ENCODE measurements around the gene MMP8.

MMP8 gene
- 0 reads per million in 3 donors for total RNA-seq

DNA sequence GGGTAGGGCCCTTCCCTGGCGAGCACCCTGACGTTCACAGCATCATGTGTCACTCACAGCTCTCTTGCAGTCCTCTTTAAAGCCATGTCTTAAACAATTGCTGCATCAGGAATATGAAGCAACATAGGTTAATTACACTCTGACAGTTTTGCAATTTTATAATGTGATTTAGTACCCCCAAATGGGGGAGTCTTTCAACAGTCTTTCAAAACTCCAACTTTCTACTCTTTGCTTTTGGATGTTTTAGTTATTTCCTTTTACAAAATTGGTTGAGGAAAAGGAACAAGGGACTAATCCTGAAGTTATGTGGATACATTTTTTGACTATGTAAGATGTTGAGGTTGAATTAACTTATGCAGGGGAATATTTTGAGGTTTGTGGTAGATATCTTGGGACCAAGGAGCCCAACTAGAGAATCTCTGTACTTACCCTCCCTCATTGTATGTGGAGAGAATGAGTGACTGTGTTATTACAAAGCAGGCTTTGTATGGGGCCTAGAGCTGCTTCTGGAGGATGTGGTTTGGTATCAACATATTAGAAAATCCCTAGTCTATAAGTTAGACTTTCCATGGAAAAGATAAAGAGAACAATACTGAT is at the start of gene MMP8:
MMP8 (minus strand) TSS at position 51 of the 597 bp plus-strand sequence. CDS start 99 bp downstream, outside the sequence.
- no peaks in the 10 kb centered on the region for H3K4me1 ChIP-seq (ENCODE audit: control insufficient read depth, insufficient read depth, low read length, poor library complexity, severe bottlenecking)
- no peaks in the 10 kb centered on the region for H3K36me3 ChIP-seq (ENCODE audit: control insufficient read depth, insufficient read depth, low read length)
- H3K27ac ChIP-seq (ENCODE audit: insufficient read depth, low read length, poor library complexity, severe bottlenecking): no peak within 1 kb of the TSS
- H3K9me3 ChIP-seq (ENCODE audit: control insufficient read depth, low read length): no peaks in the 10 kb centered on the region
- H3K27me3 ChIP-seq (replicated peaks; ENCODE audit: control insufficient read depth, insufficient read depth, low read length, poor library complexity, severe bottlenecking): no peaks in the 10 kb centered on the region
- no peak within 1 kb of the TSS for H3K4me3 ChIP-seq (ENCODE audit: insufficient read depth, low read depth, low read length, poor library complexity, severe bottlenecking)
- DNase-seq: no peak

GRCh38 chr11:102773386-102773785 is 48.6 kb upstream of the MMP8 start:
- no peaks in the 10 kb centered on the region for H3K27me3 ChIP-seq (replicated peaks; ENCODE audit: control insufficient read depth, insufficient read depth, low read length, poor library complexity, severe bottlenecking)
- no peak overlapping the region for H3K27ac ChIP-seq (ENCODE audit: insufficient read depth, low read length, poor library complexity, severe bottlenecking)
- no peak for DNase-seq
- H3K9me3 ChIP-seq (ENCODE audit: control insufficient read depth, low read length): no peaks in the 10 kb centered on the region
- no peaks in the 10 kb centered on the region for H3K4me1 ChIP-seq (ENCODE audit: control insufficient read depth, insufficient read depth, low read length, poor library complexity, severe bottlenecking)
- H3K36me3 ChIP-seq (ENCODE audit: control insufficient read depth, insufficient read depth, low read length): no peaks in the 10 kb centered on the region
- no peak overlapping the region for H3K4me3 ChIP-seq (ENCODE audit: insufficient read depth, low read depth, low read length, poor library complexity, severe bottlenecking)

- Histone ChIP-seq H3K27me3 (replicated peaks; ENCODE audit: control insufficient read depth, insufficient read depth, low read length, poor library complexity, severe bottlenecking) (no peaks in the 10 kb centered on the region), H3K9me3 (ENCODE audit: control insufficient read depth, low read length) (no peaks in the 10 kb centered on the region), H3K27ac (ENCODE audit: insufficient read depth, low read length, poor library complexity, severe bottlenecking) (no peak overlapping the region), H3K4me1 (ENCODE audit: control insufficient read depth, insufficient read depth, low read length, poor library complexity, severe bottlenecking) (no peaks in the 10 kb centered on the region), H3K4me3 (ENCODE audit: insufficient read depth, low read depth, low read length, poor library complexity, severe bottlenecking) (no peak overlapping the region), H3K36me3 (ENCODE audit: control insufficient read depth, insufficient read depth, low read length) (no peaks in the 10 kb centered on the region)
- no peak for DNase-seq
Observed at GRCh38 chr11:102771351-102771750, 46.6 kb upstream of the MMP8 start.

- no peak for DNase-seq
- H3K27me3 ChIP-seq (replicated peaks; ENCODE audit: control insufficient read depth, insufficient read depth, low read length, poor library complexity, severe bottlenecking): no peaks in the 10 kb centered on the region
Observed at GRCh38 chr11:102770191-102770590, 45.4 kb upstream of the MMP8 start.

GRCh38 chr11:102767800-102768199 is 43.0 kb upstream of the MMP8 start:
- Histone ChIP-seq H3K36me3 (ENCODE audit: control insufficient read depth, insufficient read depth, low read length) (no peaks in the 10 kb centered on the region), H3K27ac (ENCODE audit: insufficient read depth, low read length, poor library complexity, severe bottlenecking) (no peak overlapping the region), H3K9me3 (ENCODE audit: control insufficient read depth, low read length) (no peaks in the 10 kb centered on the region), H3K27me3 (replicated peaks; ENCODE audit: control insufficient read depth, insufficient read depth, low read length, poor library complexity, severe bottlenecking) (no peaks in the 10 kb centered on the region), H3K4me1 (ENCODE audit: control insufficient read depth, insufficient read depth, low read length, poor library complexity, severe bottlenecking) (no peaks in the 10 kb centered on the region), H3K4me3 (ENCODE audit: insufficient read depth, low read depth, low read length, poor library complexity, severe bottlenecking) (no peak overlapping the region)
- DNase-seq: no peak

More at GRCh38 chr11:102770191-102770590, 45.4 kb upstream of the MMP8 start:
- Histone ChIP-seq H3K9me3 (ENCODE audit: control insufficient read depth, low read length) (no peaks in the 10 kb centered on the region), H3K4me1 (ENCODE audit: control insufficient read depth, insufficient read depth, low read length, poor library complexity, severe bottlenecking) (no peaks in the 10 kb centered on the region), H3K36me3 (ENCODE audit: control insufficient read depth, insufficient read depth, low read length) (no peaks in the 10 kb centered on the region), H3K4me3 (ENCODE audit: insufficient read depth, low read depth, low read length, poor library complexity, severe bottlenecking) (no peak overlapping the region), H3K27ac (ENCODE audit: insufficient read depth, low read length, poor library complexity, severe bottlenecking) (no peak overlapping the region)

GRCh38 chr11:102763440-102763839 is 38.7 kb upstream of the MMP8 start:
- no peaks in the 10 kb centered on the region for H3K27me3 ChIP-seq (replicated peaks; ENCODE audit: control insufficient read depth, insufficient read depth, low read length, poor library complexity, severe bottlenecking)
- H3K27ac ChIP-seq (ENCODE audit: insufficient read depth, low read length, poor library complexity, severe bottlenecking): no peak overlapping the region
- H3K9me3 ChIP-seq (ENCODE audit: control insufficient read depth, low read length): no peaks in the 10 kb centered on the region
- DNase-seq: no peak
- no peak overlapping the region for H3K4me3 ChIP-seq (ENCODE audit: insufficient read depth, low read depth, low read length, poor library complexity, severe bottlenecking)
- no peaks in the 10 kb centered on the region for H3K36me3 ChIP-seq (ENCODE audit: control insufficient read depth, insufficient read depth, low read length)
- H3K4me1 ChIP-seq (ENCODE audit: control insufficient read depth, insufficient read depth, low read length, poor library complexity, severe bottlenecking): no peaks in the 10 kb centered on the region

DNA sequence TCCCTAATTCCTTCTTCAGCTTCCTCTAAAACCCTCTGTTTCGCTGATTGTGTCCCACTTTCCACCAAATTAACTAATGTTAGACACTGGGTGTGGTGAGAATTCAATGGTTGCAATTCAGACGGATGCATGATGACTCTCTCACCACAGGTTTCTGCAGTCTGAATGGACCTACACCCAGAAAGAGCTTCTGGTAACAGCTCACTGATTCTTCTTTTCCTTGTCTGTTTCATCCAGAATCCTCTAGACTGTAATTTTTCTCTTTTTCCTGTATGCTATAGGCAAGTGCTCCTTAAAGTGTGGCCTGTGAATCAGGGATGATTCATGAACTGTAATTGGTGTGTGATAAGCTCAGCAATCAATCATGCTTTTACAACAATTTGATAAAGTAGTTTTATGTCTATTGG is 37.6 kb upstream of the MMP8 start:
- H3K36me3 ChIP-seq (ENCODE audit: control insufficient read depth, insufficient read depth, low read length): no peaks in the 10 kb centered on the region
- peaks cover 2% of the 10 kb centered on the region for H3K27me3 ChIP-seq (replicated peaks; ENCODE audit: control insufficient read depth, insufficient read depth, low read length, poor library complexity, severe bottlenecking)
- DNase-seq: no peak
- no peak overlapping the region for H3K4me3 ChIP-seq (ENCODE audit: insufficient read depth, low read depth, low read length, poor library complexity, severe bottlenecking)
- no peaks in the 10 kb centered on the region for H3K4me1 ChIP-seq (ENCODE audit: control insufficient read depth, insufficient read depth, low read length, poor library complexity, severe bottlenecking)
- H3K9me3 ChIP-seq (ENCODE audit: control insufficient read depth, low read length): no peaks in the 10 kb centered on the region
- H3K27ac ChIP-seq (ENCODE audit: insufficient read depth, low read length, poor library complexity, severe bottlenecking): no peak overlapping the region

DNA sequence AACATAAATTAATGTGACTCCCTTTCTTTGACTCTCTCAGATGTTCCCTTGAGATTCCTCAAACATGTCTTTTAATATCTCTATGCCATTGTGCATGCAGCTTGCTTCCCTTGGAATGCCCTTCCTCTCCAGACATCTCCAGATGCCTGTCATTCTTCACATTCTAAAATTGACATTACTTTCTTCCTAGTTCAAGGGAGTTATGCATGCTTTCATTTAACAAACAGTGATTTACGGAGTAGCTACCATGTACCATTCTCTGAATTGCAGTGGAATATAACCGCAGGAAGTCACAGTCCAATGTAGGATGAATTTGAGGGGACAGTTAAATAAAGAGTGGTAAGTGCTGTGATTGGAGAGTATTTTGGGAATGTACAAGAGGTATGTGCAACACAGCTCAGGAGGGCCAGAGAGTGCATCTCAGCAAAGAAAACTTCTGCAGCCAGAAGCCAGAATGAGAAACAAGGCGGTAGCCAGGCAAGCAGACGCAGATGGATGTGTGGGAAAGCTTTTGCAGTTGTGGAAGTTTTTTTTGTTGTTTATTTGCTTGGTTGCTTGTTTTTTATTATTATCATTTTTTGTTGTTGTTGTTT is 37.0 kb upstream of the MMP8 start:
- H3K27me3 ChIP-seq (replicated peaks; ENCODE audit: control insufficient read depth, insufficient read depth, low read length, poor library complexity, severe bottlenecking): peaks cover 2% of the 10 kb centered on the region
- no peaks in the 10 kb centered on the region for H3K4me1 ChIP-seq (ENCODE audit: control insufficient read depth, insufficient read depth, low read length, poor library complexity, severe bottlenecking)
- no peak overlapping the region for H3K4me3 ChIP-seq (ENCODE audit: insufficient read depth, low read depth, low read length, poor library complexity, severe bottlenecking)
- H3K36me3 ChIP-seq (ENCODE audit: control insufficient read depth, insufficient read depth, low read length): no peaks in the 10 kb centered on the region
- no peaks in the 10 kb centered on the region for H3K9me3 ChIP-seq (ENCODE audit: control insufficient read depth, low read length)
- no peak for DNase-seq
- no peak overlapping the region for H3K27ac ChIP-seq (ENCODE audit: insufficient read depth, low read length, poor library complexity, severe bottlenecking)

GRCh38 chr11:102760344-102761035 is 35.7 kb upstream of the MMP8 start:
- Histone ChIP-seq H3K9me3 (ENCODE audit: control insufficient read depth, low read length) (no peaks in the 10 kb centered on the region), H3K4me1 (ENCODE audit: control insufficient read depth, insufficient read depth, low read length, poor library complexity, severe bottlenecking) (no peaks in the 10 kb centered on the region), H3K27me3 (replicated peaks; ENCODE audit: control insufficient read depth, insufficient read depth, low read length, poor library complexity, severe bottlenecking) (peaks cover 2% of the 10 kb centered on the region), H3K36me3 (ENCODE audit: control insufficient read depth, insufficient read depth, low read length) (no peaks in the 10 kb centered on the region), H3K4me3 (ENCODE audit: insufficient read depth, low read depth, low read length, poor library complexity, severe bottlenecking) (no peak overlapping the region), H3K27ac (ENCODE audit: insufficient read depth, low read length, poor library complexity, severe bottlenecking) (no peak overlapping the region)
- DNase-seq: no peak

- Histone ChIP-seq H3K27me3 (replicated peaks; ENCODE audit: control insufficient read depth, insufficient read depth, low read length, poor library complexity, severe bottlenecking) (peaks cover 2% of the 10 kb centered on the region), H3K27ac (ENCODE audit: insufficient read depth, low read length, poor library complexity, severe bottlenecking) (no peak overlapping the region), H3K9me3 (ENCODE audit: control insufficient read depth, low read length) (no peaks in the 10 kb centered on the region), H3K4me3 (ENCODE audit: insufficient read depth, low read depth, low read length, poor library complexity, severe bottlenecking) (no peak overlapping the region), H3K36me3 (ENCODE audit: control insufficient read depth, insufficient read depth, low read length) (no peaks in the 10 kb centered on the region), H3K4me1 (ENCODE audit: control insufficient read depth, insufficient read depth, low read length, poor library complexity, severe bottlenecking) (no peaks in the 10 kb centered on the region)
- no peak for DNase-seq
Observed at GRCh38 chr11:102757823-102758549, 33.2 kb upstream of the MMP8 start.

All from effector memory CD4-positive, alpha-beta T cell (primary cell).